Measurements from ENCODE around the gene DUSP8.

The DUSP8 gene

DNA sequence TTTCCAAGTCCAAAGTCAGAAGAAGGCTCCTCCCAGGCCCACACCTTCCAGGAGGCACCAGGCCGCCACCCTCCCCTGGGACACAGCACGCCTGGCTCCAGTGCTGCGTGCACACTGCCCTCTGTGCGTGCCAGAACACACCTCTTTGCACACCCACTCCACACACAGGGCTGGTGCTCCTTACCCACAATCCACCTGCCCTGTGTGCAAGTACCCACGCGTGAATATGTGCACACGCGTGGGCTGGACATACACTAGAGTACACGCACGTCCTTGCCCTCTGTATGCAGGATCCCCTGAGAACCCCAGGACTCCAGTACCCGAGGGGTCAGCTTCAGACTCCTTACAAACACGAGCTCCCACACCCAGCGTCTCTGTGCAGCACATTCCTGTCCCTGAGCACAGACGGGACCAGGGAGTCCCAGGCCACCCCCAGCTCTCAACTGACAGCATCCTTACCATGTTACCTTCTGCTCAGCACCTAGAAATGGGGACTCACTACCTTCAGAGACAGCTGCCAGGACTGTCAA, 2.8 kb downstream of the DUSP8 start:
- no peak for TF ChIP-seq SPI1 (IDR thresholded peaks at IDR 0.05; ENCODE audit: borderline replicate concordance, low read depth)
- DNase-seq (ENCODE audit: low read depth in 1 of 2, low spot score in 1 of 2), result no peak
- H3K27ac ChIP-seq (replicated peaks), result no peak overlapping the region
- no peak overlapping the region for H3K4me3 ChIP-seq (replicated peaks; ENCODE audit: insufficient read depth, low read length)
- peaks cover 56% of the 10 kb centered on the region for H3K27me3 ChIP-seq (ENCODE audit: insufficient read depth, poor library complexity, severe bottlenecking)

GRCh38 chr11:1568441-1568911, 3.6 kb downstream of the DUSP8 start:
- no peak for TF ChIP-seq POLR2AphosphoS5 (IDR thresholded peaks at IDR 0.05; ENCODE audit: low read depth)
- TF ChIP-seq GABPA (IDR thresholded peaks at IDR 0.05; ENCODE audit: low read depth), result no peak
- TF ChIP-seq SPI1 (IDR thresholded peaks at IDR 0.05; ENCODE audit: borderline replicate concordance, low read depth), result no peak
- TF ChIP-seq CTCF (IDR thresholded peaks at IDR 0.05; ENCODE audit: insufficient read depth, low read length), result no peak
- no peak for TF ChIP-seq REST (IDR thresholded peaks at IDR 0.05; ENCODE audit: insufficient replicate concordance, low read depth)
- Histone ChIP-seq H3K4me3 (replicated peaks; ENCODE audit: insufficient read depth, low read length) (no peak overlapping the region), H3K27ac (replicated peaks) (no peak overlapping the region), H3K27me3 (ENCODE audit: insufficient read depth, poor library complexity, severe bottlenecking) (peaks cover 51% of the 10 kb centered on the region)
- no peak for DNase-seq (ENCODE audit: low read depth in 1 of 2, low spot score in 1 of 2)

DNA sequence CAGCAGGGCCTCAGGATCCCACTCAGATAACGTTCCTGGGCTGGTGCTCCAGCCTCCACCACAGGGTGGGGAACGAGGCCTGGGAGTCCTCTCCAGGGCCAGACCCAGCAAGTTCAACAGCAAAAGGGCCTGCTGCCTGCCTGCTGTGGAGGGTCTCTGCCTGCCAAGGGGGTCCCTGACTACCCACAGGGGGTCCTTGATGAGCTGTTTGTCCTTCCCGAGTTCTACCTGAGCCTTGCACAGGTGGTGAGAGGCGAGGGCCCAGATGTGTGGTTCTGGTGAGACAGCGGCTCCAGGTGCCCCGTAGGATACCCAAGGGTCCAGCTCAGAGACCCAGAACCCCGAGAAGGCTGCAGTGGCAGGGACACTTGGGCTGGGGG, 4.4 kb downstream of the DUSP8 start:
- Histone ChIP-seq H3K27ac (replicated peaks) (no peak overlapping the region), H3K4me3 (replicated peaks; ENCODE audit: insufficient read depth, low read length) (no peak overlapping the region), H3K27me3 (ENCODE audit: insufficient read depth, poor library complexity, severe bottlenecking) (peaks cover 43% of the 10 kb centered on the region)
- TF ChIP-seq REST (IDR thresholded peaks at IDR 0.05; ENCODE audit: insufficient replicate concordance, low read depth), result no peak
- no peak for TF ChIP-seq POLR2AphosphoS5 (IDR thresholded peaks at IDR 0.05; ENCODE audit: low read depth)
- TF ChIP-seq SPI1 (IDR thresholded peaks at IDR 0.05; ENCODE audit: borderline replicate concordance, low read depth), result no peak
- TF ChIP-seq GABPA (IDR thresholded peaks at IDR 0.05; ENCODE audit: low read depth), result no peak
- no peak for TF ChIP-seq CTCF (IDR thresholded peaks at IDR 0.05; ENCODE audit: insufficient read depth, low read length)
- DNase-seq (ENCODE audit: low read depth in 1 of 2, low spot score in 1 of 2), result no peak

- Histone ChIP-seq H3K27ac (replicated peaks) (no peak overlapping the region), H3K27me3 (ENCODE audit: insufficient read depth, poor library complexity, severe bottlenecking) (peaks cover 41% of the 10 kb centered on the region), H3K4me3 (replicated peaks; ENCODE audit: insufficient read depth, low read length) (no peak overlapping the region)
- no peak for DNase-seq (ENCODE audit: low read depth in 1 of 2, low spot score in 1 of 2)
- no peak for TF ChIP-seq SPI1 (IDR thresholded peaks at IDR 0.05; ENCODE audit: borderline replicate concordance, low read depth)
- TF ChIP-seq REST (IDR thresholded peaks at IDR 0.05; ENCODE audit: insufficient replicate concordance, low read depth), result no peak
- TF ChIP-seq GABPA (IDR thresholded peaks at IDR 0.05; ENCODE audit: low read depth), result no peak
- TF ChIP-seq POLR2AphosphoS5 (IDR thresholded peaks at IDR 0.05; ENCODE audit: low read depth), result no peak
- no peak for TF ChIP-seq CTCF (IDR thresholded peaks at IDR 0.05; ENCODE audit: insufficient read depth, low read length)
Measured at GRCh38 chr11:1567052-1567720, 4.9 kb downstream of the DUSP8 start.
